Erythroblast (primary cell): Measurements from ENCODE around the gene TMEM120B.

Source experiments
- GATA1 ChIP-seq: IDR thresholded peaks from 2 replicates; pipeline ENCODE4 v1.6.1; 2011; ENCODE audit warnings: low read depth, mild to moderate bottlenecking, control low read depth, low read length, moderate library complexity
- POLR2A ChIP-seq: IDR thresholded peaks from 2 replicates; pipeline ENCODE4 v1.6.1; 2011; ENCODE audit warnings: mild to moderate bottlenecking, low read length

DNA sequence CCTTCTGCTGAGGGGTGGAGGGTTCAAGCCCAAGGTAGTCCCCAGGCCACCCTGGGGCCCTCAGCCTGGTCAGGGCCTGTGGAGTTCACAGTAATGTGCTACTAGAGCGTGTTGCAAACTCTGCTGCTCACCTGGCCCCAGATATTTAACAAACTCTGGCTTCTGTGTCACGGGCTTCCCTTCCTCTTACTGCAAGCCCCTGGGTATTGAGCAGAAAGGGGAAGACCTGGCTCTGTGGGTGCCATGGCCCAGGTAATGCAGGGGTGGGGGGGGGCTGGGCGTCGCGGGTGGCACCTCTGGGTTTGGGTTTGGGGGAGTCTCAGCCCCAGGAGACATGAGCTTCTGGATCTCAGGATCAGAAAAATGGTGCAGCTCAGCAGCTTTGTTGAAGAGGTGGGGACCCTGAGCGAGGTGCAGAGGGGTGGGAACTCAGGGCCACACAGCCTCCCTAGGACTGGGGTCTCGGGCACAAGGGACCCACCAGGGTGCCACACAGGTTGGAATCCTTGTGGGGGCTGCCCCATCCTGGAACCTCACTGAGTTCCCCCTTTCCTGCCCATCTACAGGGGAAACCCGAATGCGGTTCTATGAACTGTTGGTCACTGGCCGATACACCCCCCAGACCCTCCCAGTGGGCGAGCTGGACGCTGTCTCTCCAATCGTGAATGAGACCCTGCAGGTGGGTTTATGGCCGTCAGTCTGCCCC, 95.2 kb downstream of the TMEM120B start:
- TF ChIP-seq POLR2A (no peak), GATA1 (no peak)
